Heart right ventricle (tissue), 16 donors: ENCODE data around the gene CORO2A. TPM values are rescaled to one million over a fixed set of nuclear protein-coding genes. Genes with fewer than 3 reads are reported as not detected.
A peak's percentile ranks its signal among the peaks of the same experiment; 100 is the strongest.

Source experiments
- ATAC-seq, 8 donors: fragments of 200-7000 bp; cut with Tn5 transposase; one replicate each; pipeline ENCODE4 v1.9.1; 2020; ENCODE audit warnings: mild to moderate bottlenecking in 8 of 8, moderate library complexity in 8 of 8, moderate number of reproducible peaks in 1 of 8
- DNase-seq, 2 donors: peaks; one replicate each; pipeline ENCODE4 v3.0.0-alpha.2; 2020
- H3K27ac ChIP-seq, 10 donors: fragments of 200-600 bp; sonication (generic) in 2 of 10; one replicate each; pipeline versions ENCODE4 v1.5.0 to v1.8.0; 2020 to 2022; ENCODE audit warnings: mild to moderate bottlenecking in 3 of 10
- H3K27me3 ChIP-seq, 7 donors: fragments of 200-600 bp; one replicate each; pipeline ENCODE4 v1.8.0; 2021 to 2022; ENCODE audit warnings: mild to moderate bottlenecking in 2 of 7
- H3K36me3 ChIP-seq, 9 donors: fragments of 200-600 bp; sonication (generic) in 1 of 9; one replicate each; pipeline versions ENCODE4 v1.5.0 to v1.8.0; 2020 to 2022; ENCODE audit warnings: mild to moderate bottlenecking in 2 of 9
- H3K4me1 ChIP-seq, 9 donors: fragments of 200-600 bp; sonication (generic) in 1 of 9; one replicate each; pipeline versions ENCODE4 v1.5.0 to v1.8.0; 2020 to 2022; ENCODE audit warnings: mild to moderate bottlenecking in 4 of 9
- H3K4me3 ChIP-seq, 10 donors: fragments of 200-600 bp; sonication (generic) in 2 of 10; one replicate each; pipeline versions ENCODE4 v1.5.0 to v1.8.0; 2020 to 2022; ENCODE audit warnings: mild to moderate bottlenecking in 7 of 10, moderate library complexity in 2 of 10
- H3K9me3 ChIP-seq, 11 donors: fragments of 200-600 bp in 10 of 11; sonication (generic) in 2 of 11; one replicate each; pipeline versions ENCODE4 v1.5.0 to v1.8.0; 2013 to 2022; ENCODE audit warnings: mild to moderate bottlenecking in 2 of 11, control low read depth in 1 of 11, moderate library complexity in 1 of 11
- CTCF ChIP-seq, 9 donors: fragments of 200-600 bp; sonication (generic) in 2 of 9; IDR thresholded peaks; one replicate each; pipeline versions ENCODE4 v1.5.0 to v1.8.0; 2021 to 2022; ENCODE audit warnings: antibody characterized with exemption in 9 of 9, mild to moderate bottlenecking in 5 of 9, moderate library complexity in 1 of 9
- WGBS, 2 donors: extraction: QIAGEN DNeasy Blood & Tissue Kit; methylation state at CpG; one replicate each; pipeline ENCODE4 v1.1.7; 2013; ENCODE audit warnings: inconsistent platforms in 1 of 2; 5-methylcytosine and 5-hydroxymethylcytosine counted together
- intact Hi-C, 10 donors: fragments of 100-400 bp; cut with DNase I; formaldehyde crosslinking; loops; one replicate each; pipeline versions ENCODE4 v1.11.1 to v1.14.2; 2022
- polyA plus RNA-seq, 2 donors: library from polyadenylated mRNA; stranded (reverse); fragments of 200-250 nt; gene quantifications; one replicate each; pipeline ENCODE4 v1.2.3, GENCODE V29; 2013
- total RNA-seq, 10 donors: library from RNA; stranded (reverse); fragmentation: NEBNext Ultra II Directional in 3 of 10; extraction: Animal tissue kit (Norgen Biotek cat#: 25700) in 3 of 10; gene quantifications; one replicate each; pipeline versions ENCODE4 v1.2.1 to v1.2.4, GENCODE V29; 2021 to 2023
- donor health status: Arrhythmogenic right ventricular cardiomyopathy.
- donor health status: ischemic (EF 13 %, LVEDD 7.1; RV severe dilation, severe dysfunction).
- donor health status: healthy with polysubstance abuse.
- donor health status: DM: no; HTN: yes; CAD: no.
- donor health status: DM: no; HTN: no; CAD: no.
- donor health status: ischemic (EF 25% LVEDD 6.9; RV normal size, moderate dysfunction).
- donor health status: ischemic (EF 25% LVEDD 5.7; RV mildly dilated, moderate dysfunction).
- donor health status: healthy.
- donor health status: DM: yes; HTN: yes; CAD: no.
- donor health status: Ischemic cardiomyopathy.
- donor health status: ischemic (EF 35%, LVEDD 5.7; RV mildly dilated, moderate dysfunction).
- donor health status: nonischemic (EF 11% LVEDD 7.7; RV severe dilation, severe dysfunction).
- donor health status: DM: yes; HTN: yes; CAD: no.
- donor health status: PGD.
- donor health status: ischemic (EF 29% LVEDD 5.4; RV normal size, mild dysfunction).
- donor health status: nonischemic (EF 23%, LVEDD 6.1; RV moderate dilation, normal function).

CORO2A gene
- total and polyA plus RNA-seq, 12 donors = 0.06 to 0.90 (median 0.23) TPM

DNA sequence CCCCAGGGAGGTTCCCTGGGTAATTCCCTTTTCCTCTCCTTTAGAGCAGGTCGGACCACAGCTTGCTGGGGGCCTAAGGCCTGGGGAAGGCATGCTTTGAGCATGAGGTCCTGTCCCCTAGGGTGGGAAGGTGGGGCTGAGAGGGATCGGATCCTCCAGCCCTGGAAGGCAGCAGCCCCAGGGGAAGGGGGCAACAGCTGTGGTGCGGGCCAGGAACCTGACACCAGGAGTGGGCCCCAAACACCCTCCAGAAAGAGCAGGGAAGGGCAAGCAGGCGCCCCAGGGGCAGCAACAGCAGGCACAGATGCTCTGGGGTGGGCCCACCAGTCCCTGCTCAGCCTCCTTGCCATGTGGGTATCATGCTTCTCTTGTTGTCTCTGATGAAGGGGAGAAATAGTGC lies 3.2 kb upstream of the CORO2A start:
- Histone ChIP-seq H3K27ac (no peak overlapping the region), H3K4me1 (peaks cover 0 to 19% (median 6%) of the 10 kb centered on the region in 9 donors), H3K4me3 (no peak overlapping the region), H3K9me3 (no peaks in the 10 kb centered on the region), H3K36me3 (peaks cover 0 to 25% (median 0%) of the 10 kb centered on the region in 9 donors), H3K27me3 (peaks cover 0 to 9% (median 0%) of the 10 kb centered on the region in 7 donors)
- TF ChIP-seq CTCF (IDR thresholded peaks at IDR 0.05) = no peak
- ATAC-seq = no peak
- intact Hi-C loops = loop anchor here in 1 of 10 donors (10.0 kb wide), 1 partner anchor 121 kb away; no protein-coding TSS in a partner anchor
- WGBS, 2 donors = 78 to 85% methylated on average over 4 of the region's 4 CpGs
- DNase-seq = no peak

DNA sequence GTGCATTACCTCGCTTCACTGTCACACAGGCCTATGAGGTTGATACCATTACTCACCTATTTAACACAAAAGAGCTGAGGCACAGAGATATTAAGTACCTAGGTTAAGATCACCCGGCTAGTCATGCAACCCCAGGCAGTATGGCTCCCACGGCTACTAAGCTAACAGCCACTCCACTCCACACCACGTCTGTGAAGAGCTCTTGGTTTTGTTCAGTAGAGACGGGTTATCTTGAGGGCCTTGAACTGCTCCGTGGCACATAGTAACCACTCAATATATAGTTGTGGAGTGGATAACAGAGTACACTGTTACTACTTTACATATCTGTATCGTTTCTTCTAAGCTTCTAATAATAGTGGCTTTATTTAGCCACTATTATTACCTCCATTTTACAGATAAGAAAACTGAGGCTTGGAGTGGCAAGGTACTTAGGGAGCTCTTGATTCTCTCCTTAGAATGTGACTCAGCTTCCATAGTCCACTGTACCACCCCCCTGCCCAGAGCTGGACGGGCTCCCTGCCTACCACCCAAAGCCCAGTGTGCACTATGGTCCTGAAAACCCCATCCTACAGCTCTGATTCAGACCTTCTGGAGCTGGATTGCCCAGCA lies 1.0 kb upstream of the CORO2A start:
- peak in 2 of 8 donors; percentile 5 to 8 for ATAC-seq
- WGBS, 2 donors = 54 to 59% methylated on average over 8 of the region's 8 CpGs
- TF ChIP-seq CTCF (IDR thresholded peaks at IDR 0.05) = no peak
- H3K36me3 ChIP-seq = peaks cover 0 to 8% (median 0%) of the 10 kb centered on the region in 9 donors
- H3K27ac ChIP-seq = peak overlapping the region in 5 of 10 donors; percentile 20 to 72 (median 44)
- peaks cover 0 to 9% (median 0%) of the 10 kb centered on the region in 7 donors for H3K27me3 ChIP-seq
- peaks cover 0 to 19% (median 6%) of the 10 kb centered on the region in 9 donors for H3K4me1 ChIP-seq
- H3K4me3 ChIP-seq = peak overlapping the region in 9 of 10 donors; percentile 46 to 79 (median 71)
- DNase-seq = no peak
- no peaks in the 10 kb centered on the region for H3K9me3 ChIP-seq
- intact Hi-C loops = loop anchor here in 1 of 10 donors (10.0 kb wide), 1 partner anchor 119 kb away; no protein-coding TSS in a partner anchor

DNA sequence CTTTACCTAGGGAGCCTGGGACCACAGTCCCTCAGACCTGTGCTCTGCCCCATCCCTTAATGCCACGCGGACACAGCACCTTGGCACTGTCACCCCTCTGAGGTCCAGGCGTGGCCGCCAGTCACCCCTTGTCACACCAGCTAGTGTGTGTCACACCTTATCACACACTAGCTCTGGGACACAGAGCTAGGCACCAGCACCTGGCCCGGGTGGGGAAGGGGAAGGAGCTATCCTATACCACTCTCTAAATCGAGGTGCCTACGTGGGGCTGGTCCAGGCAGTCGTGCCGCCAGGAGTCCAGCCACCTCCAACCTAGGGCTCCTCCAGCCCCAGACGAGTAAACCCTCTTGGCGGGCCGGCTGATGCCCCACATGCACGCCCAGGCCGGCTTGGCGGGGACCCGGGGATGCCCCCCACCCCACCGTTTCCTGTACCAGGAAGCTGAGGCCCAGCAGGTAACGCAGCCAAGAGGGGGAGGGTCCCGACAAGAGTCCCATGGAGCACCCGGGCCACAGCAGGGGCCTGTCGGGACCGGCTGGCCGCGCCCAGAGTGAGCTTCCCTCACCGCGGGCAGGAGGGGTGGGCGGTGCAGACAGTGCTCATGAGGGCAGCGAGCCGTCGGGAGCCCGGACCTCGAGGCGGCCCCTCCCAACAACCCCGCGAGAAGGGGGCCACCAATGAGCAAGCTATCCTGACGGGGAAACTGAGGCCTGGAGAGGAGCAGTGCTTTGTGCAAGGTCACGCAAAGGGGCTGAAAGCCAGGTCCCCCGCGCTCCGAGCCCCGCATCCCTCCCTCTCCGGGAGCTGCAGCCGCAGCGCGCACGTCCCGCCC lies 550 bp downstream of the CORO2A start:
- no peaks in the 10 kb centered on the region for H3K9me3 ChIP-seq
- DNase-seq = peak; percentile 17 to 27
- peak overlapping the region; percentile 28 to 79 (median 70) for H3K4me3 ChIP-seq
- peaks cover 0 to 19% (median 6%) of the 10 kb centered on the region in 9 donors for H3K4me1 ChIP-seq
- peak overlapping the region in 2 of 10 donors; percentile 17 to 60 for H3K27ac ChIP-seq
- H3K36me3 ChIP-seq = no peaks in the 10 kb centered on the region
- peak in 4 of 8 donors; percentile 5 to 48 (median 22) for ATAC-seq
- intact Hi-C loops = loop anchor here in 1 of 10 donors (10.0 kb wide), 1 partner anchor 117 kb away; no protein-coding TSS in a partner anchor
- TF ChIP-seq CTCF (IDR thresholded peaks at IDR 0.05) = no peak
- WGBS, 2 donors = 17 to 18% methylated on average over 42 to 47 of the region's 47 CpGs
- peaks cover 0 to 9% (median 0%) of the 10 kb centered on the region in 7 donors for H3K27me3 ChIP-seq

DNA sequence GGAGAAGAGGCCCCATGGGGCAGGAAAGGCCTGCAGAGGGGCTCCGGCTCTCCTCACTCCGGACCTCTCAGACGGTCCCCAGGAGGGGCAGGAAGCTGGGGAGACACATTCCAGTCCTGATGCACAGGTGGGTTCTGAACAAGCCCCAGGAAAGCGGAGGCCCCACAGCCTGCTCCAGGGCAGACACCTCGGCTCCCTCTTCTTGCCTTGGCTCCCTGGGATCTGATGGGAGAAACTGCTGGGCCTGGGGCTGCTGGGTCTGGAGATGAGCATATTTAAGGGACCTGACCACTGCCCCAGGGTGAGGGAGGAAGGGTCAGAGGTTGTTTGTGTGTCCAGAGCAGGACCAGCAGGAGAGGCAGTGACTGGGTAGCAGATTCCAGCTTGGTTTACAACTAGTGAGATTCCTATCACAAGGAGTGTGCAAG lies 1.2 kb downstream of the CORO2A start:
- no peak for DNase-seq
- peaks cover 0 to 19% (median 6%) of the 10 kb centered on the region in 9 donors for H3K4me1 ChIP-seq
- H3K36me3 ChIP-seq = no peaks in the 10 kb centered on the region
- H3K9me3 ChIP-seq = no peaks in the 10 kb centered on the region
- WGBS, 2 donors = 85 to 87% methylated on average over 5 of the region's 5 CpGs
- no peak for TF ChIP-seq CTCF (IDR thresholded peaks at IDR 0.05)
- ATAC-seq = no peak
- H3K27ac ChIP-seq = no peak overlapping the region
- H3K4me3 ChIP-seq = peak overlapping the region in 2 of 10 donors; percentile 70 to 78
- intact Hi-C loops = loop anchor here in 1 of 10 donors (10.0 kb wide), 1 partner anchor 116 kb away; no protein-coding TSS in a partner anchor
- H3K27me3 ChIP-seq = peaks cover 0 to 10% (median 0%) of the 10 kb centered on the region in 7 donors
